PC-9 (cell line): ENCODE measurements around the gene KDM6A. TPM values are rescaled to one million over a fixed set of nuclear protein-coding genes. Genes with fewer than 3 reads are reported as not detected.
"Not testable (repeated sequence)": the region's sequence is repeated elsewhere in the genome, so short reads cannot be mapped to it uniquely, and the experiment has no call there.

Experiments used
- Bru-seq: library from RNA; stranded (reverse); fragments of 400-500 nt; gene quantifications from one replicate; lab custom pipeline; 2021; lab: Mats Ljungman, UMichigan
- BruChase-seq, 2 experiments: library from RNA; stranded (reverse); fragments of 400-500 nt; gene quantifications; one replicate each; lab custom pipeline; 2021; lab: Mats Ljungman, UMichigan
- BruUV-seq: library from RNA; stranded (reverse); fragments of 400-500 nt; replicated peaks from 2 replicates; lab custom pipeline; 2021; lab: Mats Ljungman, UMichigan
- CTCF ChIA-PET: fragments of 300-600 bp; sonication (Branson Sonifier 250); formaldehyde crosslinking; loops from one replicate; lab custom pipeline; 2022; ENCODE audit warnings: antibody characterized with exemption; lab: Charles Lee
- POLR2A ChIA-PET: fragments of 300-600 bp; sonication (Branson Sonifier 250); formaldehyde crosslinking; loops from one replicate; lab custom pipeline; 2022; ENCODE audit warnings: antibody characterized with exemption; ENCODE audit not compliant: unreplicated experiment; lab: Charles Lee
- DNase-seq, 2 experiments: peaks; one replicate each; pipeline versions ENCODE4 v3.0.0 to v3.0.0-alpha.2; 2015 to 2022; ENCODE audit warnings: mixed read lengths in 1 of 2
- H2AFZ ChIP-seq: fragments of 200-600 bp; sonication (generic); 2 replicates; pipeline ENCODE4 v1.8.1; 2017; ENCODE audit warnings: antibody characterized with exemption
- H3F3A ChIP-seq: fragments of 200-600 bp; sonication (generic); 2 replicates; pipeline ENCODE4 v1.8.1; 2017; ENCODE audit warnings: antibody characterized with exemption, mild to moderate bottlenecking, low read depth; ENCODE audit not compliant: insufficient read depth
- H3K27ac ChIP-seq: fragments of 200-600 bp; sonication (generic); 2 replicates; pipeline ENCODE4 v1.6.1; 2016; ENCODE audit warnings: mixed run types
- H3K27me3 ChIP-seq: fragments of 200-600 bp; sonication (generic); 2 replicates; pipeline ENCODE4 v1.6.1; 2016; ENCODE audit warnings: low read depth, mixed run types; ENCODE audit not compliant: insufficient read depth
- H3K36me3 ChIP-seq: fragments of 200-600 bp; sonication (generic); 2 replicates; pipeline ENCODE4 v1.6.1; 2016; ENCODE audit warnings: low read depth, mixed run types
- H3K4me1 ChIP-seq: fragments of 200-600 bp; sonication (generic); replicated peaks from 2 replicates; pipeline ENCODE4 v1.6.1; 2016; ENCODE audit warnings: mixed run types; ENCODE audit not compliant: insufficient read depth
- H3K4me2 ChIP-seq: fragments of 200-600 bp; sonication (generic); 2 replicates; pipeline ENCODE4 v1.6.1; 2017; ENCODE audit warnings: mixed run types
- H3K4me3 ChIP-seq: fragments of 200-600 bp; sonication (generic); 2 replicates; pipeline ENCODE4 v1.6.1; 2016; ENCODE audit warnings: mixed run types
- H3K79me2 ChIP-seq: fragments of 200-600 bp; sonication (generic); 2 replicates; pipeline ENCODE4 v1.6.1; 2017; ENCODE audit warnings: low read depth, mixed run types
- H3K9me2 ChIP-seq: fragments of 200-600 bp; sonication (generic); 2 replicates; pipeline ENCODE4 v1.8.1; 2017; ENCODE audit warnings: mild to moderate bottlenecking; ENCODE audit not compliant: insufficient read depth
- H3K9me3 ChIP-seq: fragments of 200-600 bp; sonication (generic); 2 replicates; pipeline ENCODE4 v1.8.1; 2016; ENCODE audit warnings: low read depth; ENCODE audit not compliant: insufficient read depth
- H4K20me1 ChIP-seq: fragments of 200-600 bp; sonication (generic); 2 replicates; pipeline ENCODE4 v1.8.1; 2017; ENCODE audit not compliant: insufficient read depth
- EZH2 ChIP-seq: fragments of 200-600 bp; sonication (generic); IDR thresholded peaks from 2 replicates; pipeline ENCODE4 v1.8.0; 2017; ENCODE audit warnings: antibody characterized with exemption, low read depth
- intact Hi-C: fragments of 100-400 bp; cut with micrococcal nuclease; formaldehyde crosslinking; loops from one replicate; pipeline ENCODE4 v1.10.0; 2022; ENCODE audit not compliant: unreplicated experiment
- long read RNA-seq: library from polyadenylated mRNA; stranded (forward); transcript quantifications from one replicate; pipeline ENCODE4 v2.0.0, GENCODE V29; 2022
- total RNA-seq: library from RNA; stranded (reverse); gene quantifications from 2 replicates; pipeline ENCODE4 v1.2.3, GENCODE V29; 2021
- TF ChIP-seq, protein P1 (sequence below): fragments of 200-600 bp; sonication (generic); conservative IDR thresholded peaks from 2 replicates; pipeline ENCODE4 v1.6.1; 2017; ENCODE audit warnings: mixed run types, antibody characterized with exemption, mild to moderate bottlenecking, moderate library complexity

The KDM6A gene
- total RNA-seq (12.2 and 20.5 TPM in 2 replicates), Bru-seq, nascent RNA (percentile 82 among the genes with signal in this experiment), BruChase-seq, experiment 1, labeled RNA remaining after a 2-hour chase (percentile 70 among the genes with signal in this experiment), BruChase-seq, experiment 2, labeled RNA remaining after a 6-hour chase (percentile 56 among the genes with signal in this experiment)
- long read RNA-seq, partial matches to known transcripts, result 4 of 8 reads
- long read RNA-seq, other reads (novel, unspliced or antisense), result 4 of 8 reads

- intact Hi-C loops, result loop anchor here (2.0 kb wide), 1 partner anchor 198 kb away; no protein-coding TSS in a partner anchor
- no peaks in the 10 kb centered on the region for H3K9me3 ChIP-seq
- H3K4me1 ChIP-seq, result peaks cover 7% of the 10 kb centered on the region; the same call in 1 of the 2 replicates
- H4K20me1 ChIP-seq, result no peaks in the 10 kb centered on the region
- no TSS peak for BruUV-seq
- ChIA-PET POLR2A (interaction anchor here (0.6 kb wide), 2 partner anchors 441 to 1964 kb away, joined by 3 to 13 read pairs; partner anchors contain the start of gene RP2), CTCF (interaction anchor here (0.7 kb wide), 2 partner anchors 228 to 801 kb away, joined by 4 to 8 read pairs; no protein-coding TSS in a partner anchor)
- no peaks in the 10 kb centered on the region for H3K36me3 ChIP-seq
- TF ChIP-seq EZH2, result no peak
- TF ChIP-seq, protein P1, sequence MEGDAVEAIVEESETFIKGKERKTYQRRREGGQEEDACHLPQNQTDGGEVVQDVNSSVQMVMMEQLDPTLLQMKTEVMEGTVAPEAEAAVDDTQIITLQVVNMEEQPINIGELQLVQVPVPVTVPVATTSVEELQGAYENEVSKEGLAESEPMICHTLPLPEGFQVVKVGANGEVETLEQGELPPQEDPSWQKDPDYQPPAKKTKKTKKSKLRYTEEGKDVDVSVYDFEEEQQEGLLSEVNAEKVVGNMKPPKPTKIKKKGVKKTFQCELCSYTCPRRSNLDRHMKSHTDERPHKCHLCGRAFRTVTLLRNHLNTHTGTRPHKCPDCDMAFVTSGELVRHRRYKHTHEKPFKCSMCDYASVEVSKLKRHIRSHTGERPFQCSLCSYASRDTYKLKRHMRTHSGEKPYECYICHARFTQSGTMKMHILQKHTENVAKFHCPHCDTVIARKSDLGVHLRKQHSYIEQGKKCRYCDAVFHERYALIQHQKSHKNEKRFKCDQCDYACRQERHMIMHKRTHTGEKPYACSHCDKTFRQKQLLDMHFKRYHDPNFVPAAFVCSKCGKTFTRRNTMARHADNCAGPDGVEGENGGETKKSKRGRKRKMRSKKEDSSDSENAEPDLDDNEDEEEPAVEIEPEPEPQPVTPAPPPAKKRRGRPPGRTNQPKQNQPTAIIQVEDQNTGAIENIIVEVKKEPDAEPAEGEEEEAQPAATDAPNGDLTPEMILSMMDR, result no peak
- no peaks in the 10 kb centered on the region for H3F3A ChIP-seq
- H3K4me2 ChIP-seq, result peak within 1 kb of the TSS; percentile 75
- no peaks in the 10 kb centered on the region for H3K9me2 ChIP-seq
- peak within 1 kb of the TSS; percentile 58 for H2AFZ ChIP-seq
- H3K27me3 ChIP-seq, result no peaks in the 10 kb centered on the region
- peaks cover 38% of the 10 kb centered on the region for H3K79me2 ChIP-seq
- H3K4me3 ChIP-seq, result peak within 1 kb of the TSS; percentile 62
- peak within 1 kb of the TSS; percentile 73 for H3K27ac ChIP-seq
- DNase-seq, result peak; percentile 80 to 88
These were observed at the start of gene KDM6A for GRCh38 chrX:44872821-44873414. Gene KDM6A (plus strand): TSS chrX:44873188. CDS start chrX:44873552, 364 bp downstream.

GRCh38 chrX:44823193-44823592, 49.8 kb upstream of the KDM6A start:
- H3K4me3 ChIP-seq, DNase-seq, H3K36me3 ChIP-seq, H2AFZ ChIP-seq, BruUV-seq, CTCF ChIA-PET, intact Hi-C loops, H3K4me1 ChIP-seq, H3K27ac ChIP-seq, H4K20me1 ChIP-seq, H3K9me3 ChIP-seq, H3K4me2 ChIP-seq, H3K27me3 ChIP-seq, H3K79me2 ChIP-seq, POLR2A ChIA-PET, H3K9me2 ChIP-seq, H3F3A ChIP-seq: not testable (repeated sequence)

- TF ChIP-seq EZH2, result no peak
- TF ChIP-seq, protein P1, result no peak
- no peaks in the 10 kb centered on the region for H3K79me2 ChIP-seq
- H3K27ac ChIP-seq, result no peak overlapping the region
- H4K20me1 ChIP-seq, result no peaks in the 10 kb centered on the region
- H3K4me2 ChIP-seq, result no peak overlapping the region
- POLR2A ChIA-PET, result interaction anchor here (0.6 kb wide), 1 partner anchor 14 kb away, joined by 9 read pairs; no protein-coding TSS in a partner anchor
- peak in 1 of 2 experiments; percentile 39 for DNase-seq
- no peaks in the 10 kb centered on the region for H3K27me3 ChIP-seq
- H3K36me3 ChIP-seq, result no peaks in the 10 kb centered on the region
- intact Hi-C loops, result no loop called here
- H2AFZ ChIP-seq, result no peak overlapping the region
- CTCF ChIA-PET, result no interaction called here
- no peaks in the 10 kb centered on the region for H3K4me1 ChIP-seq
- BruUV-seq, result no TSS peak
- no peak overlapping the region for H3K4me3 ChIP-seq
- no peaks in the 10 kb centered on the region for H3K9me2 ChIP-seq
- H3K9me3 ChIP-seq, result no peaks in the 10 kb centered on the region
- H3F3A ChIP-seq, result no peaks in the 10 kb centered on the region
These were observed 44.9 kb upstream of the KDM6A start for GRCh38 chrX:44828008-44828605.
